OCI-LY1 (cell line): ENCODE data around the gene KRR1.

Source experiments
- H2AFZ ChIP-seq: fragments of 200-600 bp; sonication (generic), shearing (Covaris generic); 2 replicates; pipeline ENCODE4 v1.6.0; 2014; ENCODE audit warnings: antibody characterized with exemption, mild to moderate bottlenecking, low read length
- H3F3A ChIP-seq: fragments of 200-600 bp; sonication (generic), shearing (Covaris generic); 2 replicates; pipeline ENCODE4 v1.6.0; 2014; ENCODE audit warnings: mild to moderate bottlenecking, antibody characterized with exemption, low read length, moderate library complexity; ENCODE audit not compliant: insufficient read depth
- H3K27ac ChIP-seq: fragments of 200-600 bp; sonication (generic); 2 replicates; pipeline ENCODE4 v1.5.1; 2014; ENCODE audit warnings: low read length, mixed run types, mild to moderate bottlenecking, low read depth; ENCODE audit not compliant: poor library complexity, severe bottlenecking
- H3K27me3 ChIP-seq: fragments of 200-600 bp; sonication (generic); 2 replicates; pipeline ENCODE4 v1.6.0; 2014; ENCODE audit warnings: antibody characterized with exemption, mild to moderate bottlenecking, low read length, moderate library complexity; ENCODE audit not compliant: insufficient read depth
- H3K36me3 ChIP-seq: fragments of 200-600 bp; sonication (generic); 2 replicates; pipeline ENCODE4 v1.6.1; 2014; ENCODE audit warnings: mild to moderate bottlenecking, antibody characterized with exemption, low read length, moderate library complexity, mixed read lengths; ENCODE audit not compliant: insufficient read depth
- H3K4me1 ChIP-seq: fragments of 200-600 bp; sonication (generic); 2 replicates; pipeline ENCODE4 v1.5.1; 2014; ENCODE audit warnings: mild to moderate bottlenecking, low read length, moderate library complexity; ENCODE audit not compliant: insufficient read depth, severe bottlenecking
- H3K4me2 ChIP-seq: fragments of 200-600 bp; sonication (generic), shearing (Covaris generic); 2 replicates; pipeline ENCODE4 v1.6.1; 2014; ENCODE audit warnings: low read length
- H3K4me3 ChIP-seq: fragments of 200-600 bp; sonication (generic); 2 replicates; pipeline ENCODE4 v1.5.1; 2014; ENCODE audit warnings: low read length, low read depth, mild to moderate bottlenecking, mixed read lengths; ENCODE audit not compliant: poor library complexity, severe bottlenecking
- H3K79me2 ChIP-seq: fragments of 200-600 bp; shearing (Covaris generic); 2 replicates; pipeline ENCODE4 v1.6.1; 2016; ENCODE audit warnings: mixed run types, low read length, mixed read lengths; ENCODE audit not compliant: insufficient read depth
- H3K9ac ChIP-seq: fragments of 200-600 bp; sonication (generic), shearing (Covaris generic); 2 replicates; pipeline ENCODE4 v1.6.1; 2014; ENCODE audit warnings: mild to moderate bottlenecking, low read length, mixed read lengths
- H3K9me2 ChIP-seq: fragments of 200-600 bp; sonication (generic), shearing (Covaris generic); 2 replicates; pipeline ENCODE4 v1.6.1; 2014; ENCODE audit warnings: low read depth, mild to moderate bottlenecking, low read length, mixed read lengths
- H3K9me3 ChIP-seq: fragments of 200-600 bp; shearing (Covaris generic); 2 replicates; pipeline ENCODE4 v1.6.1; 2014; ENCODE audit warnings: low read length, mixed read lengths
- H4K20me1 ChIP-seq: fragments of 200-600 bp; sonication (generic), shearing (Covaris generic); 2 replicates; pipeline ENCODE4 v1.6.0; 2016; ENCODE audit warnings: mild to moderate bottlenecking, low read length; ENCODE audit not compliant: insufficient read depth
- CTCF ChIP-seq: fragments of 200-600 bp; sonication (generic), shearing (Covaris generic); IDR thresholded peaks from 2 replicates; pipeline ENCODE4 v1.5.1; 2017; ENCODE audit warnings: mild to moderate bottlenecking, antibody characterized with exemption, low read length, moderate library complexity, mixed read lengths
- EZH2 ChIP-seq: fragments of 200-600 bp; sonication (generic), shearing (Covaris generic); IDR thresholded peaks from 2 replicates; pipeline ENCODE4 v1.8.0; 2017; ENCODE audit warnings: borderline replicate concordance, mixed run types, mild to moderate bottlenecking, antibody characterized with exemption, low read length, moderate library complexity, mixed read lengths

KRR1 gene

GRCh38 chr12:75479963-75480461 is 31.4 kb downstream of the KRR1 start:
- Histone ChIP-seq H3K4me2 (peak overlapping the region; percentile 88), H3K27me3 (no peaks in the 10 kb centered on the region), H3K36me3 (peaks cover 17% of the 10 kb centered on the region; the same call in 1 of the 2 replicates), H3K4me3 (peak overlapping the region; percentile 82), H3K4me1 (peaks cover 78% of the 10 kb centered on the region), H3K9ac (peak overlapping the region; percentile 87), H2AFZ (peak overlapping the region; percentile 30), H3K9me2 (no peaks in the 10 kb centered on the region), H3K9me3 (no peaks in the 10 kb centered on the region), H3F3A (no peaks in the 10 kb centered on the region), H4K20me1 (no peaks in the 10 kb centered on the region), H3K27ac (peak overlapping the region; percentile 92), H3K79me2 (peaks cover 26% of the 10 kb centered on the region)
- no peak for TF ChIP-seq CTCF
- TF ChIP-seq EZH2, result no peak

- peak overlapping the region; percentile 29; the same call in 1 of the 2 replicates for H3K9ac ChIP-seq
- TF ChIP-seq CTCF (no peak), EZH2 (no peak)
- H3K36me3 ChIP-seq, result peaks cover 3% of the 10 kb centered on the region; the same call in 1 of the 2 replicates
- H3F3A ChIP-seq, result no peaks in the 10 kb centered on the region
- H3K27ac ChIP-seq, result peak overlapping the region; percentile 92
- peak overlapping the region; percentile 48 for H3K4me2 ChIP-seq
- H3K79me2 ChIP-seq, result peaks cover 23% of the 10 kb centered on the region
- H4K20me1 ChIP-seq, result no peaks in the 10 kb centered on the region
- peaks cover 73% of the 10 kb centered on the region for H3K4me1 ChIP-seq
- no peaks in the 10 kb centered on the region for H3K27me3 ChIP-seq
- H3K4me3 ChIP-seq, result peak overlapping the region; percentile 4
- peak overlapping the region; percentile 6; the same call in 1 of the 2 replicates for H2AFZ ChIP-seq
- H3K9me2 ChIP-seq, result no peaks in the 10 kb centered on the region
- H3K9me3 ChIP-seq, result no peaks in the 10 kb centered on the region
Observed at GRCh38 chr12:75478116-75478794, 33.2 kb downstream of the KRR1 start.

- Histone ChIP-seq H3K9me2 (no peaks in the 10 kb centered on the region), H3K4me3 (no peak overlapping the region), H2AFZ (peak overlapping the region; percentile 27; the same call in 1 of the 2 replicates), H3K9ac (no peak overlapping the region), H3K4me2 (no peak overlapping the region; the same call in 1 of the 2 replicates), H3F3A (no peaks in the 10 kb centered on the region), H3K4me1 (peaks cover 73% of the 10 kb centered on the region), H3K27ac (peak overlapping the region; percentile 44), H3K9me3 (no peaks in the 10 kb centered on the region), H3K27me3 (no peaks in the 10 kb centered on the region), H3K79me2 (peaks cover 12% of the 10 kb centered on the region), H3K36me3 (no peaks in the 10 kb centered on the region), H4K20me1 (no peaks in the 10 kb centered on the region)
- TF ChIP-seq EZH2 (no peak), CTCF (no peak)
Observed at GRCh38 chr12:75477137-75477536, 34.3 kb downstream of the KRR1 start.
